ENCODE data around the gene HES6. TPM values are rescaled to one million over a fixed set of nuclear protein-coding genes. Genes with fewer than 3 reads are reported as not detected.

Gene HES6
- total RNA-seq, 2 experiments from 2014 or later = 5.2 to 5.6 TPM

DNA sequence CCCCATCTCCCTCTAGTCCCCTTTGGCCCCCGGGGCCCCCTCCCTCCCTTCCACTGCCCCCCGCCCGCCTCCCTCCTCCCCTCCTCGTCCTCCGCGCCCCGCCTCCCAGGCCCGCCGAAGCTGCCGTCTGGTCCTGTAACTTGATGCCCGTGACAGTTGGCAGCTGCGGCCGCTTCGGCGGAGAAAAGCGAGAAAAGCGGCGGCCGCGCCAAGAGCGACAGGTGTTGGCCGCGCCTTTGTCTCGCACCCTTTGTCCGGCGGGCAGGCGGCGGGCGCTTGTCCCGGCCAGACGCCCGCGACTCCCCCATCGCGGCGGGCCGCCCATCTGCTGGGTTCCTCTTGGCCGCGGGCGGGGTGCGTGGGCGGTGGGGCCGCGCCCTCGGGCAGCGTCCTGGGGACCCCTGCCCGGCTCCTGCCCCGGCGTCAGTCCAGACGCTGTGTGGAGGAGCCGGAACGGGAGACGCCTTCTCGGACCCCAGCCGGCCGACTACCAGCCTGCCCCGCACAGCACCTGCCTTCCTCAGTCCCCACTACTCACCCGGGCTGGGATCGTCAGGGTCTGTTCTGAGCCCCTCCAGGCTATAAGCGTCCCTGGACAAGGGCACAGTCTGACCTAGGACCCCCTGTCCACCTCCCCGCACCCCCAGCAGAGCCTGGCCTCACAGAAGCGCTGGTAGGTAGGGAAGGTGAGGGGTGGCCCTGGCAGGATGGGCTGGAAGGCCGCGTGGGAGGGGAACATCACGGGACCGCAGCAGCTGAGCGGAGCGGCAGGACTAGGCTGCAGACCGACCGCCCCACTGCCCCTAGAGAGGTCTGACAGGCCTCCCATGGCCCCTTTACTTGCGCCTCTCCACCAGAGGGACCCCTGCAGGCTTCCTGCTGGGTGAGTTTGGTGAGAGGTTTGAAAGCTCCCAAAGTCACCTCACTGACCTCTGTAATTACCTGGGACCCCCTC is 1.2 kb upstream of the HES6 start:
- POLR2A ChIA-PET = no interaction called here
- Mint-ChIP-seq H3K27ac (no peak overlapping the region), H3K4me3 (no peak overlapping the region), H3K9me3 (no peaks in the 10 kb centered on the region), H3K4me1 (ENCODE audit: low read depth) (peaks cover 2% of the 10 kb centered on the region), H3K36me3 (ENCODE audit: low read depth) (peaks cover 14% of the 10 kb centered on the region), H3K27me3 (peaks cover 26% of the 10 kb centered on the region)
- CTCF ChIA-PET = interaction anchor here (0.9 to 2.5 kb wide), 2 partner anchors 22 to 23 kb away, joined by 3 to 9 read pairs; no protein-coding TSS in a partner anchor
- ATAC-seq (no peak), DNase-seq (no peak)
- intact Hi-C loops (cut with micrococcal nuclease) = no loop called here
- TF ChIP-seq, protein P1, sequence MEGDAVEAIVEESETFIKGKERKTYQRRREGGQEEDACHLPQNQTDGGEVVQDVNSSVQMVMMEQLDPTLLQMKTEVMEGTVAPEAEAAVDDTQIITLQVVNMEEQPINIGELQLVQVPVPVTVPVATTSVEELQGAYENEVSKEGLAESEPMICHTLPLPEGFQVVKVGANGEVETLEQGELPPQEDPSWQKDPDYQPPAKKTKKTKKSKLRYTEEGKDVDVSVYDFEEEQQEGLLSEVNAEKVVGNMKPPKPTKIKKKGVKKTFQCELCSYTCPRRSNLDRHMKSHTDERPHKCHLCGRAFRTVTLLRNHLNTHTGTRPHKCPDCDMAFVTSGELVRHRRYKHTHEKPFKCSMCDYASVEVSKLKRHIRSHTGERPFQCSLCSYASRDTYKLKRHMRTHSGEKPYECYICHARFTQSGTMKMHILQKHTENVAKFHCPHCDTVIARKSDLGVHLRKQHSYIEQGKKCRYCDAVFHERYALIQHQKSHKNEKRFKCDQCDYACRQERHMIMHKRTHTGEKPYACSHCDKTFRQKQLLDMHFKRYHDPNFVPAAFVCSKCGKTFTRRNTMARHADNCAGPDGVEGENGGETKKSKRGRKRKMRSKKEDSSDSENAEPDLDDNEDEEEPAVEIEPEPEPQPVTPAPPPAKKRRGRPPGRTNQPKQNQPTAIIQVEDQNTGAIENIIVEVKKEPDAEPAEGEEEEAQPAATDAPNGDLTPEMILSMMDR (IDR thresholded peaks at IDR 0.05) = no peak

DNA sequence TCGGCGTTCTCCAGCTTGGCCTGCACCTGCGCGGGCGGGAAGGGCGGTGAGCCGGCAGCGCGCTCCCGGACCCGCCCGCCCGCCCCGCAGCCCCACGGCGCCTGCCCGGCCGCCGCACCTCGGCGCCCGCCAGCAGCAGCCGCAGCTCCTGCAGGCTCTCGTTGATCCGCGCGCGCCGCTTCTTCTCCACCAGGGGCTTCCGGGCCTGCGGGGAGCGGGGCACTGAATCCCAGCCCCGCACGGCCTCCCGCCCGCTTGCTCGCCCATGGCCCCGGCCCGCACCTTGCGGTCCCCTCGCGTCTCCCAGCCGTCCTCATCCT is 335 bp downstream of the HES6 start:
- intact Hi-C loops (cut with micrococcal nuclease) = no loop called here
- POLR2A ChIA-PET = interaction anchor here (0.8 kb wide), 1 partner anchor 74 kb away, joined by 3 read pairs; no protein-coding TSS in a partner anchor
- TF ChIP-seq, protein P1 (IDR thresholded peaks at IDR 0.05) = no peak
- ATAC-seq (peak; percentile 24), DNase-seq (peak; percentile 27)
- peaks cover 2% of the 10 kb centered on the region for H3K4me1 Mint-ChIP-seq (ENCODE audit: low read depth)
- no peaks in the 10 kb centered on the region for H3K9me3 Mint-ChIP-seq
- CTCF ChIA-PET = interaction anchor here (0.9 to 2.5 kb wide), 2 partner anchors 17 to 24 kb away, joined by 3 to 9 read pairs; no protein-coding TSS in a partner anchor
- H3K27me3 Mint-ChIP-seq = peaks cover 37% of the 10 kb centered on the region
- no peak overlapping the region for H3K27ac Mint-ChIP-seq
- peaks cover 4% of the 10 kb centered on the region for H3K36me3 Mint-ChIP-seq (ENCODE audit: low read depth)
- H3K4me3 Mint-ChIP-seq = no peak overlapping the region

DNA sequence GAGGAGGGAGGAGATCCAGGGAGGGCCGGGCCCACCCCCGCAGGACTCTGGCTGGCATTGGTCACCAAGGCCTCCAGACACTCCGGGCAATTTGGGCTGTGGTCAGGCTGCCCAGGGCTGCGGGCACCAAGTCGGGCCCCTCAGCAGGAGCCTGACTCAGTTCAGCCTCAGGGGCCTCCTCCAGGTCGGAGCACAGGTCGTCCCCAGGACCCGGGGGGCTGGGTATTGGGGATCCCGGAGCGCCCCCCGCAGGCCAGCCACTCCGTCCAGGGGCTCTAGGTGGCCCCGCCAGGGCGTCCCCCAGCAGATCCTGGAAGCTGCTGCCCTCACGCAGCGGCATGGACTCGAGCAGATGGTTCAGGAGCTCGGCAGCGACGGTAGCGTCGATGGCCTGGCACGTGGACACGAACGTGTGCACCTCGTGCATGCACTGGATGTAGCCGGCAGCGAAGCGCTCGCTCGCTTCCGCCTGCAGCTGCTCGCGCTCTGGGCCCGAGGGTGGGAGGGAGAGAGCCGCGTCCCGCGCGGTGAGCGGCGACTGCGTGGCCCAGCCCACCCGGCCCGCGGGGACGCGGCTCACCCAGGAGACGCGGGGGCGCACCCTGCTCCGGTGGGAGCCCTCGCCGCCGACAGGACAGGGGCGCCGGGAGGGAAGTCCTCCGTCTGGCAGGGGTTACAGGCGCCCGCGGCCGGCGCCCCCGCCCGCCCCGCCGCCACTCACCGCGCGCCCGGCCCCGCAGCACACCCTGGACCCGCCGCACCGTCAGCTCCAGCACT is 884 bp downstream of the HES6 start:
- no peak for ATAC-seq
- intact Hi-C loops (cut with micrococcal nuclease) = no loop called here
- peaks cover 38% of the 10 kb centered on the region for H3K27me3 Mint-ChIP-seq
- TF ChIP-seq, protein P1 (IDR thresholded peaks at IDR 0.05) = no peak
- ChIA-PET CTCF (interaction anchor here (2.5 kb wide), 1 partner anchor 24 kb away, joined by 9 read pairs; no protein-coding TSS in a partner anchor), POLR2A (interaction anchor here (0.8 to 2.3 kb wide), 2 partner anchors 37 to 73 kb away, joined by 3 to 8 read pairs; partner anchors contain the start of gene ILKAP)
- no peaks in the 10 kb centered on the region for H3K36me3 Mint-ChIP-seq (ENCODE audit: low read depth)
- H3K27ac Mint-ChIP-seq = no peak overlapping the region
- no peaks in the 10 kb centered on the region for H3K9me3 Mint-ChIP-seq
- peaks cover 2% of the 10 kb centered on the region for H3K4me1 Mint-ChIP-seq (ENCODE audit: low read depth)
- peak; percentile 56 for DNase-seq
- peak overlapping the region; percentile 38 for H3K4me3 Mint-ChIP-seq

DNA sequence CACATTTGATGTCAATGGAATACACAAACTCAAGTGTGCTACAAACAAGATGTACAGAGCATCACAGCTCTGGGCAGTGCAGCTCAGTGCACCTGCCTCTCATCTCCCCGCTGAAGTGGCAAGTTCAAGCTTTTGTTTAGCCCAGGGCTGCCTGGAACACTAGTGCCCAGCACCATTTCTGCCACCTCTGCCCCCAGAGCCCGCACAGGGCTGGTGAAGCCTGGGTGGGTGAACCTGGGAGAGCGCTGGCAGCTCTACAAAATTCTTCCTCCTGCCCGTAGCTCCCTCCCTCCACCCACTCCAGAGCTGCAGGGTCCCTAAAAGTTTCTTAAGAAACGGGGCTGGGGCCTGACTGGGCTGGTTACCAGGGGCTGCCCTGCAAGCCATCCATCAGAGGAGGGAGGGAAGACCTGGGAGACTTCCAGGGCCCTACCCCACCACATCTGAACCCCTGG is 1.5 kb downstream of the HES6 start:
- peaks cover 4% of the 10 kb centered on the region for H3K4me1 Mint-ChIP-seq (ENCODE audit: low read depth)
- intact Hi-C loops (cut with micrococcal nuclease) = no loop called here
- no peaks in the 10 kb centered on the region for H3K36me3 Mint-ChIP-seq (ENCODE audit: low read depth)
- TF ChIP-seq, protein P1 (IDR thresholded peaks at IDR 0.05) = no peak
- POLR2A ChIA-PET = interaction anchor here (2.3 kb wide), 1 partner anchor 36 kb away, joined by 8 read pairs; the partner anchor contains the start of gene ILKAP
- CTCF ChIA-PET = interaction anchor here (0.7 kb wide), 1 partner anchor 26 kb away, joined by 3 read pairs; no protein-coding TSS in a partner anchor
- no peak for ATAC-seq
- H3K27me3 Mint-ChIP-seq = peaks cover 44% of the 10 kb centered on the region
- H3K27ac Mint-ChIP-seq = no peak overlapping the region
- DNase-seq = no peak
- no peaks in the 10 kb centered on the region for H3K9me3 Mint-ChIP-seq
- H3K4me3 Mint-ChIP-seq = peak overlapping the region; percentile 52
